OCI-LY3 (cell line): ENCODE data around the gene ELAVL2.

Source experiments
- H2AFZ ChIP-seq: fragments of 200-600, 300-600 bp; shearing (Covaris generic); 2 replicates; pipeline ENCODE4 v1.6.0; 2014; ENCODE audit warnings: antibody characterized with exemption, low read depth, low read length
- H3K27ac ChIP-seq: fragments of 200-600, 300-600 bp; sonication (generic); 2 replicates; pipeline ENCODE4 v1.5.1; 2014; ENCODE audit warnings: mild to moderate bottlenecking, low read length, moderate library complexity, mixed read lengths
- H3K27me3 ChIP-seq: fragments of 200-600, 300-600 bp; sonication (generic); 2 replicates; pipeline ENCODE4 v1.6.1; 2014; ENCODE audit warnings: low read depth, low read length, mixed read lengths
- H3K36me3 ChIP-seq: fragments of 200-600, 300-600 bp; sonication (generic); replicated peaks from 2 replicates; pipeline ENCODE3; 2014; ENCODE audit warnings: low read depth, low read length, mixed read lengths
- H3K4me1 ChIP-seq: fragments of 300-600, 200-600 bp; sonication (generic); 2 replicates; pipeline ENCODE4 v1.6.1; 2014; ENCODE audit warnings: low read length, mixed read lengths
- H3K4me2 ChIP-seq: fragments of 200-600, 300-600 bp; sonication (generic); 2 replicates; pipeline ENCODE4 v1.6.1; 2014; ENCODE audit warnings: low read length, mixed read lengths
- H3K4me3 ChIP-seq: fragments of 300-600, 200-600 bp; sonication (generic); 2 replicates; pipeline ENCODE4 v1.5.1; 2014; ENCODE audit warnings: antibody characterized with exemption, mild to moderate bottlenecking, low read length, moderate library complexity
- H3K79me2 ChIP-seq: fragments of 300-600, 200-600 bp; shearing (Covaris generic); 2 replicates; pipeline ENCODE4 v1.6.1; 2014; ENCODE audit warnings: mild to moderate bottlenecking, low read length, mixed read lengths
- H3K9ac ChIP-seq: fragments of 300-600, 200-600 bp; shearing (Covaris generic); 2 replicates; pipeline ENCODE4 v1.6.0; 2014; ENCODE audit warnings: mild to moderate bottlenecking, low read length, moderate library complexity
- H3K9me3 ChIP-seq: fragments of 200-600, 300-600 bp; shearing (Covaris generic); 2 replicates; pipeline ENCODE4 v1.6.1; 2014; ENCODE audit warnings: low read length, mixed read lengths; ENCODE audit not compliant: insufficient read depth
- H4K20me1 ChIP-seq: fragments of 200-600, 300-600 bp; sonication (generic); 2 replicates; pipeline ENCODE4 v1.6.1; 2016; ENCODE audit warnings: low read length, mixed read lengths; ENCODE audit not compliant: insufficient read depth
- EZH2phosphoT487 ChIP-seq: fragments of 200-600 bp; shearing (Covaris generic); IDR thresholded peaks from 2 replicates; pipeline ENCODE4 v1.6.1; 2018; ENCODE audit warnings: antibody characterized with exemption, mixed run types, low read depth
- TF ChIP-seq, protein P1 (sequence below): fragments of 200-600, 300-600 bp; sonication (generic); IDR thresholded peaks from 2 replicates; pipeline ENCODE4 v1.5.1; 2014; ENCODE audit warnings: antibody characterized with exemption, low read length, low read depth

The ELAVL2 gene

DNA sequence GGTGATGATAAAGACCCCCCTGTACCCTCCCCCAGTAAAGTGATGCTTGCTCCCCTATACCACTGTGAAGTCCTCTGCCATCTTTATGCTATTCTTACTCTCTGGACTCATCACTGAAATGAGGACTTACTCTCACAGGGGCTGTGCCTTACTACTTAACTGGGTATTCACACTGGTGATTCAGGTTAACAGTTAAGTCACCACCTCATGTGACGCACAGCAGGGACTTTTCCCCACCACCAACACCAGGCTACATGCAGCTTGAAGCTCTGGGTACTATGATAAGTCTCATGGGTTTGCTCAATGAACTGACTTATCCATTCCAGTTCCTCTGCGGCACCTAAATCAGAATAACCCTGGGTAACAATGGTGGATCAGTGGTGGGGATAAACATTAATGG lies 163.7 kb downstream of the ELAVL2 start:
- H3K9ac ChIP-seq = no peak overlapping the region
- no peaks in the 10 kb centered on the region for H3K79me2 ChIP-seq
- no peaks in the 10 kb centered on the region for H3K36me3 ChIP-seq
- H3K27me3 ChIP-seq = no peaks in the 10 kb centered on the region
- H3K4me3 ChIP-seq = no peak overlapping the region
- no peak overlapping the region for H2AFZ ChIP-seq
- no peak overlapping the region for H3K27ac ChIP-seq
- H4K20me1 ChIP-seq = no peaks in the 10 kb centered on the region
- no peaks in the 10 kb centered on the region for H3K9me3 ChIP-seq
- no peak overlapping the region for H3K4me2 ChIP-seq
- no peak for TF ChIP-seq EZH2phosphoT487
- TF ChIP-seq, protein P1, sequence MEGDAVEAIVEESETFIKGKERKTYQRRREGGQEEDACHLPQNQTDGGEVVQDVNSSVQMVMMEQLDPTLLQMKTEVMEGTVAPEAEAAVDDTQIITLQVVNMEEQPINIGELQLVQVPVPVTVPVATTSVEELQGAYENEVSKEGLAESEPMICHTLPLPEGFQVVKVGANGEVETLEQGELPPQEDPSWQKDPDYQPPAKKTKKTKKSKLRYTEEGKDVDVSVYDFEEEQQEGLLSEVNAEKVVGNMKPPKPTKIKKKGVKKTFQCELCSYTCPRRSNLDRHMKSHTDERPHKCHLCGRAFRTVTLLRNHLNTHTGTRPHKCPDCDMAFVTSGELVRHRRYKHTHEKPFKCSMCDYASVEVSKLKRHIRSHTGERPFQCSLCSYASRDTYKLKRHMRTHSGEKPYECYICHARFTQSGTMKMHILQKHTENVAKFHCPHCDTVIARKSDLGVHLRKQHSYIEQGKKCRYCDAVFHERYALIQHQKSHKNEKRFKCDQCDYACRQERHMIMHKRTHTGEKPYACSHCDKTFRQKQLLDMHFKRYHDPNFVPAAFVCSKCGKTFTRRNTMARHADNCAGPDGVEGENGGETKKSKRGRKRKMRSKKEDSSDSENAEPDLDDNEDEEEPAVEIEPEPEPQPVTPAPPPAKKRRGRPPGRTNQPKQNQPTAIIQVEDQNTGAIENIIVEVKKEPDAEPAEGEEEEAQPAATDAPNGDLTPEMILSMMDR = no peak
- no peaks in the 10 kb centered on the region for H3K4me1 ChIP-seq

DNA sequence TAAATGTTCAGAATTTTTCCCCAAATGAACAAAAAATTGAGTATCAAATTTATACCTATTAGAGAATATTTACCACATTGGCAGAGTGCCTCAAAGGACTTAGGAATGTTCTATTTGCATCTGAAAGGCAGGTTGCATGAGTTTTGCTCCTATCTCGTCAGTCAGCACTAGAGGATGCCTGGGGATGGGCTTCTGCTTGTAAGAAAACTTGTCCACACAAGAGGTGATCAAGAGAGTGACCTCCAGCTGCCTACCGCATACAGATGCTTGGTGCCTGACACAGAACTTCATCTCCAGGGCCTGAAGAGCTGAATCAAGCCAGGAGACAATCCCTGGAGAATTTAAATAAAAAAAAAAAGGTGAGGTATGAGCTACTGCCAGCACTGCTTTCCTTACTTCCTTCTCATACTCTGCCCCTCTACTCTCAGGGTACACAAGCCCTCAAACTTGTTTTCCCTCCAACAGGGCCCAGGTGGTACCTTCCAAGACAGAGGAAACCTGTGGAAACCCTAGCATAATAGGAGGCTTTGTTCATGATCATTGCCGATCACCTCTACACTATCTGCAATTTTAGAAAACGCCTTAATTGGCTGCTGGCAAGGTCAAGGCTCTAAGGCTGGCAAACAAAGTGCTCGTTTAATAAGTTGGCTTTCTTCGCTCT lies 166.6 kb downstream of the ELAVL2 start:
- no peaks in the 10 kb centered on the region for H3K79me2 ChIP-seq
- H3K36me3 ChIP-seq = no peaks in the 10 kb centered on the region
- no peak overlapping the region for H2AFZ ChIP-seq
- TF ChIP-seq EZH2phosphoT487 = no peak
- TF ChIP-seq, protein P1 = no peak
- no peak overlapping the region for H3K4me2 ChIP-seq
- no peaks in the 10 kb centered on the region for H3K4me1 ChIP-seq
- no peaks in the 10 kb centered on the region for H4K20me1 ChIP-seq
- H3K27me3 ChIP-seq = no peaks in the 10 kb centered on the region
- H3K9ac ChIP-seq = no peak overlapping the region
- H3K4me3 ChIP-seq = no peak overlapping the region
- no peak overlapping the region for H3K27ac ChIP-seq
- H3K9me3 ChIP-seq = no peaks in the 10 kb centered on the region

DNA sequence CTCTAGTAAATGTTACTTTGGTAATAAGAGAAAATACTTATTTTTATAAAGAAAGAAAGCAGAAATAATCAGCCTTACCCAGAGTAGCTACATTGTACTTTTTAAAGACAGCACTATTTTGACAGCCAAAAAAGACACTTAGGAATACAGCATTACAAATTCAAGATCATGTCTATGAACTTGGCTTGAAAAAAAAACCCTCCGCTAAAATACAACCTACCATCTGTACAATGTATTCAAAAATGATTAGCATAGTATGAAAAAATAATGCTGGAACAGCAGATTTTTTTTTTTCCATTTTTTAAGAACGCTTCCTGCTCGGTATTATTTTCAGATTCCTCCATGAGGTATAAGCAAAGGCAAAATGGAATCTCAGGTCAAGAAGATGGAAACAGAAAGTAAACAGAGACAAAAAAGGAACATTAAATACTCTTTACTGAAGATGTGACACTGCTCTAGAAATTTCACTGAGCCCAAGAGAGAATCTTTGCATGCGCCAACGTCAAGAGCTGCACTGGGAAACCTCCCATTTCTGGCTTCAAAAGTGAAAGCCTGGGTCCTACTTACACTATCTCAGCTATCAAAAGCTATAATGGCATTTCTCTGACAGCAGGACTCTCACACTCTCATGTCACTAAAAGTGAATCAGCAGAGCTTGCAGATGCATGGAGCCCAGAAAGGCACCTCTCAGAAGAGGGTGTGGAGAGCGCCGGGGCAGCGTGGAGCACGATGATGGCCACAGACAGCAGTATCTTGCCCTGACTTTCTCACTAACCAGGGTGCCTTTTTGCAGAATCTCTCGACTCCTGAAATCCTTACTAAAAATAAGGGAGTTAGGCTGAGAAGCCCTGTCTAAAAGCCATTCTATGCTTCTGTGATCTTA lies 167.4 kb downstream of the ELAVL2 start:
- H3K9me3 ChIP-seq = no peaks in the 10 kb centered on the region
- H4K20me1 ChIP-seq = no peaks in the 10 kb centered on the region
- H3K9ac ChIP-seq = no peak overlapping the region
- H3K4me3 ChIP-seq = no peak overlapping the region
- TF ChIP-seq EZH2phosphoT487 = no peak
- TF ChIP-seq, protein P1 = no peak
- H3K27me3 ChIP-seq = no peaks in the 10 kb centered on the region
- no peak overlapping the region for H2AFZ ChIP-seq
- no peaks in the 10 kb centered on the region for H3K79me2 ChIP-seq
- no peak overlapping the region for H3K27ac ChIP-seq
- no peak overlapping the region for H3K4me2 ChIP-seq
- no peaks in the 10 kb centered on the region for H3K36me3 ChIP-seq
- H3K4me1 ChIP-seq = no peaks in the 10 kb centered on the region

DNA sequence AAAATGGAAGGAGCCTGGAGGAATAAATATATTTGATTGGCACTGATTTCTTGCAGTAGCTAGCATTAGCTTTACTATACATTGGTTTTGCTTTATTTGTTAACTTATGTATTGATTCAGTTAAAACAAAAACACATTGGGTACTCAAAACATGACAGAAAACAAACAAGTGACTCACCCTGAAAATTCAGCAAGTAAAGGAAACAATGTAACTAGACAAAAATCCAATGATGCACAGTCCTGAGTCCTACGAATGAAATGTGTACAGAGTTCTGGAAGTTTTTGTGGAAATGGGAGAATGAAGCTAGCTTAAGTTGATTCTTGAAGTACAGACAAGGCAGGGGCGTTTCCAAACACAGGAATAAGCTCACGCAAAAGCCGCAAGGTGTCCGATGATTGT lies 175.0 kb downstream of the ELAVL2 start:
- TF ChIP-seq, protein P1 = no peak
- TF ChIP-seq EZH2phosphoT487 = no peak

More for the DNA sequence above, 175.0 kb downstream of the ELAVL2 start:
- Histone ChIP-seq H3K4me3 (no peak overlapping the region), H3K36me3 (no peaks in the 10 kb centered on the region), H4K20me1 (no peaks in the 10 kb centered on the region), H2AFZ (no peak overlapping the region), H3K4me2 (no peak overlapping the region), H3K9ac (no peak overlapping the region), H3K9me3 (no peaks in the 10 kb centered on the region), H3K79me2 (no peaks in the 10 kb centered on the region), H3K4me1 (no peaks in the 10 kb centered on the region), H3K27me3 (no peaks in the 10 kb centered on the region), H3K27ac (no peak overlapping the region)
